ENCODE data around the gene KAT2B.

The KAT2B gene

GRCh38 chr3:20073068-20073467 lies 32.8 kb downstream of the KAT2B start:
- no peak overlapping the region for H3K4me3 ChIP-seq (ENCODE audit: low read length)
- TF ChIP-seq, protein P1, sequence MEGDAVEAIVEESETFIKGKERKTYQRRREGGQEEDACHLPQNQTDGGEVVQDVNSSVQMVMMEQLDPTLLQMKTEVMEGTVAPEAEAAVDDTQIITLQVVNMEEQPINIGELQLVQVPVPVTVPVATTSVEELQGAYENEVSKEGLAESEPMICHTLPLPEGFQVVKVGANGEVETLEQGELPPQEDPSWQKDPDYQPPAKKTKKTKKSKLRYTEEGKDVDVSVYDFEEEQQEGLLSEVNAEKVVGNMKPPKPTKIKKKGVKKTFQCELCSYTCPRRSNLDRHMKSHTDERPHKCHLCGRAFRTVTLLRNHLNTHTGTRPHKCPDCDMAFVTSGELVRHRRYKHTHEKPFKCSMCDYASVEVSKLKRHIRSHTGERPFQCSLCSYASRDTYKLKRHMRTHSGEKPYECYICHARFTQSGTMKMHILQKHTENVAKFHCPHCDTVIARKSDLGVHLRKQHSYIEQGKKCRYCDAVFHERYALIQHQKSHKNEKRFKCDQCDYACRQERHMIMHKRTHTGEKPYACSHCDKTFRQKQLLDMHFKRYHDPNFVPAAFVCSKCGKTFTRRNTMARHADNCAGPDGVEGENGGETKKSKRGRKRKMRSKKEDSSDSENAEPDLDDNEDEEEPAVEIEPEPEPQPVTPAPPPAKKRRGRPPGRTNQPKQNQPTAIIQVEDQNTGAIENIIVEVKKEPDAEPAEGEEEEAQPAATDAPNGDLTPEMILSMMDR (IDR thresholded peaks at IDR 0.05; ENCODE audit: insufficient read depth, low read depth, low read length, missing control alignments): no peak
- no peak for DNase-seq (ENCODE audit: low read depth)

DNA sequence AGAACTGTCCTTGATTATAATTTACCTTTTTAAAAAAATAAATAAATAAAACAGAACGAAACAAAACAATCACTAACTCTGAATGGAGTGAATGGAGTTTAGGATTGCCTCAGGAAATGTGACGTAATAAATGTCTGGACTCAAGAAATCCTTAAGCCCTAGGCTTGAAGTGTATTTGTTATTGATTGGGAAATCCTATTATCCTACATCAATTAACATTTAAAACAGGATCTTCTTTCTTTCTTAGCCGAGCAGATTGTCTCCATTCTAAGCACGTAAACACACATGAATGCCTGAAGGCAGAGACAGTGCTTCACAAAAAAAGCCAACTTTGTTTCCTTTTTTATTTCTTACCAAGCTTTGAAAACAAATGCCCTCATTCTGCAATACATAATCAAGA lies 33.4 kb downstream of the KAT2B start:
- peak; percentile 57 for DNase-seq (ENCODE audit: low read depth)
- TF ChIP-seq, protein P1 (IDR thresholded peaks at IDR 0.05; ENCODE audit: insufficient read depth, low read depth, low read length, missing control alignments): no peak

GRCh38 chr3:20074226-20075063 lies 34.2 kb downstream of the KAT2B start:
- no peak overlapping the region for H3K4me3 ChIP-seq (ENCODE audit: low read length)
- DNase-seq (ENCODE audit: low read depth): peak; percentile 68
- TF ChIP-seq, protein P1 (IDR thresholded peaks at IDR 0.05; ENCODE audit: insufficient read depth, low read depth, low read length, missing control alignments): no peak

More for the DNA sequence above, 33.4 kb downstream of the KAT2B start:
- H3K4me3 ChIP-seq (ENCODE audit: low read length): no peak overlapping the region

DNA sequence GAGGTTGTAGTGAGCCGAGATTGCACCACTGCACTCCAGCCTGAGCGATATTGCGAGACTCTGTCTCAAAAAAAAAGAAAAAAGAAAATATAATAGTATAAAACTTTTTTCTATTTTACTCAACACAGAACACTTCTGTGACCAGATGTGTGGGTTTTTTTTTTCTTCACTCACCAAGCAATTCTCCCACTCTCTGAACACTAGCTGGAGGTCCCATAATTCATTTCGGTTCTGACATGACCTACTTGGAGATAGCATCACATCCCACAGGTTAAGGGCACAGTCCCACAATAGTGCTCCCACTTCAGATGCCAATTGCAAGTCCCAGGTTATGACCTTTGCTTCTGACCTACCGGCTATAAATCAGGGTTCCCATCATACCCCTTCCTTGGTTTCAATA lies 35.0 kb downstream of the KAT2B start:
- TF ChIP-seq, protein P1 (IDR thresholded peaks at IDR 0.05; ENCODE audit: insufficient read depth, low read depth, low read length, missing control alignments): no peak
- H3K4me3 ChIP-seq (ENCODE audit: low read length): no peak overlapping the region
- no peak for DNase-seq (ENCODE audit: low read depth)

GRCh38 chr3:20076296-20076997 lies 36.2 kb downstream of the KAT2B start:
- H3K4me3 ChIP-seq (ENCODE audit: low read length): no peak overlapping the region
- TF ChIP-seq, protein P1 (IDR thresholded peaks at IDR 0.05; ENCODE audit: insufficient read depth, low read depth, low read length, missing control alignments): no peak
- DNase-seq (ENCODE audit: low read depth): no peak

DNA sequence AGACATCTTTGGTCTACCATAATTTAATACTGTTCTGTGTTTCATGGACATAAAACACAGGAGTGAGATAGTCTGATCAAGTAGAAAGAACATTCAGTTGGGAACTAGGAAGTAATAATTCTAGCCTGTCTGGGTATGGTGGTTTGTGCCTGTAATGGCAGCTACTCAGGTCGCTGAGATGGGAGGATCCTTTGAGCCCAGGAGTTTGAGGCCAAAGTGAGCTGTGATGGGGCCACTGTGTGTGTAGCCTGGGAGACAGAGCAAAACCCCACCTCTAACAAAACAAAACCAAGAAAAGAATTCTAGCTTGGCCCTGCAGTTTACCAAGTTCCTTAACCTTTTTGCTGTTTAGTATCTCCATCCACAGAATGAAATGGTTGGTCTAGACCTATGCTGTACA lies 36.8 kb downstream of the KAT2B start:
- H3K4me3 ChIP-seq (ENCODE audit: low read length): no peak overlapping the region
- no peak for DNase-seq (ENCODE audit: low read depth)
- TF ChIP-seq, protein P1 (IDR thresholded peaks at IDR 0.05; ENCODE audit: insufficient read depth, low read depth, low read length, missing control alignments): no peak
